Activated naive CD8-positive, alpha-beta T cell treated with anti-CD3 and anti-CD28 coated beads for 36 hours (primary cell): ENCODE measurements around the gene EXD3. TPM values are rescaled to one million over a fixed set of nuclear protein-coding genes. Genes with fewer than 3 reads are reported as not detected.
"Not testable (repeated sequence)": the region's sequence is repeated elsewhere in the genome, so short reads cannot be mapped to it uniquely, and the experiment has no call there.

Experiments
- DNase-seq: peaks from one replicate; pipeline ENCODE4 v3.0.0; 2021
- H3K27ac Mint-ChIP-seq: one replicate; pipeline ENCODE4 v1.8.0; 2022; ENCODE audit warnings: mild to moderate bottlenecking, moderate library complexity, mixed read lengths
- H3K27me3 Mint-ChIP-seq: one replicate; pipeline ENCODE4 v1.8.0; 2022; ENCODE audit warnings: mild to moderate bottlenecking, mixed read lengths
- H3K36me3 Mint-ChIP-seq: one replicate; pipeline ENCODE4 v1.8.0; 2021; ENCODE audit warnings: mild to moderate bottlenecking, mixed read lengths
- H3K4me1 Mint-ChIP-seq: one replicate; pipeline ENCODE4 v1.8.0; 2021; ENCODE audit warnings: mixed read lengths
- H3K4me3 Mint-ChIP-seq: one replicate; pipeline ENCODE4 v1.8.0; 2022; ENCODE audit warnings: mild to moderate bottlenecking, moderate library complexity, mixed read lengths
- H3K9me3 Mint-ChIP-seq: one replicate; pipeline ENCODE4 v1.8.0; 2022; ENCODE audit warnings: mixed read lengths
- total RNA-seq, 2 experiments: library from RNA; stranded (reverse); gene quantifications; one replicate each; pipeline ENCODE4 v1.2.3, GENCODE V29; 2021

The EXD3 gene
- total RNA-seq, 2 experiments from 2014 or later: 3.6 to 4.2 TPM

GRCh38 chr9:137266162-137266527 lies 156.8 kb downstream of the EXD3 start:
- Mint-ChIP-seq H3K4me3 (no peak overlapping the region), H3K9me3 (no peaks in the 10 kb centered on the region), H3K4me1 (peaks cover under 1% of the 10 kb centered on the region), H3K27me3 (no peaks in the 10 kb centered on the region), H3K36me3 (peaks cover 32% of the 10 kb centered on the region), H3K27ac (no peak overlapping the region)
- no peak for DNase-seq

- no peaks in the 10 kb centered on the region for H3K27me3 Mint-ChIP-seq
- H3K9me3 Mint-ChIP-seq: no peaks in the 10 kb centered on the region
- H3K27ac Mint-ChIP-seq: no peak overlapping the region
- no peaks in the 10 kb centered on the region for H3K4me1 Mint-ChIP-seq
- H3K36me3 Mint-ChIP-seq: peaks cover 32% of the 10 kb centered on the region
- no peak for DNase-seq
- H3K4me3 Mint-ChIP-seq: no peak overlapping the region
Observed at GRCh38 chr9:137265496-137266161, 157.3 kb downstream of the EXD3 start.

GRCh38 chr9:137264067-137264466 lies 158.9 kb downstream of the EXD3 start:
- H3K4me1 Mint-ChIP-seq: no peaks in the 10 kb centered on the region

GRCh38 chr9:137263506-137263905 lies 159.5 kb downstream of the EXD3 start:
- Mint-ChIP-seq H3K27me3 (no peaks in the 10 kb centered on the region), H3K4me1 (no peaks in the 10 kb centered on the region), H3K4me3 (no peak overlapping the region), H3K27ac (no peak overlapping the region), H3K9me3 (no peaks in the 10 kb centered on the region), H3K36me3 (peaks cover 27% of the 10 kb centered on the region)
- no peak for DNase-seq

More at GRCh38 chr9:137264067-137264466, 158.9 kb downstream of the EXD3 start:
- H3K27ac Mint-ChIP-seq: no peak overlapping the region
- no peak overlapping the region for H3K4me3 Mint-ChIP-seq
- no peaks in the 10 kb centered on the region for H3K27me3 Mint-ChIP-seq
- no peaks in the 10 kb centered on the region for H3K9me3 Mint-ChIP-seq
- peaks cover 27% of the 10 kb centered on the region for H3K36me3 Mint-ChIP-seq
- DNase-seq: no peak

- no peaks in the 10 kb centered on the region for H3K27me3 Mint-ChIP-seq
- DNase-seq: no peak
- H3K4me1 Mint-ChIP-seq: no peaks in the 10 kb centered on the region
- no peaks in the 10 kb centered on the region for H3K9me3 Mint-ChIP-seq
- H3K27ac Mint-ChIP-seq: no peak overlapping the region
- no peak overlapping the region for H3K4me3 Mint-ChIP-seq
- peaks cover 24% of the 10 kb centered on the region for H3K36me3 Mint-ChIP-seq
Observed at GRCh38 chr9:137262909-137263285, 160.1 kb downstream of the EXD3 start.

GRCh38 chr9:137262173-137262908 lies 160.6 kb downstream of the EXD3 start:
- peaks cover 18% of the 10 kb centered on the region for H3K36me3 Mint-ChIP-seq
- not testable (repeated sequence) for DNase-seq, H3K9me3 Mint-ChIP-seq, H3K27ac Mint-ChIP-seq, H3K27me3 Mint-ChIP-seq, H3K4me1 Mint-ChIP-seq, H3K4me3 Mint-ChIP-seq

Other genes with a start within 250 kb of the EXD3 start
- gene ANAPC2, start 234.6 kb downstream of the EXD3 start, total RNA-seq: 10 to 100 TPM; 42.6 to 48.3 TPM
- 10 to 100 TPM; 78.1 to 80.1 TPM for gene SSNA1, start 234.5 kb downstream of the EXD3 start, total RNA-seq
- gene TPRN, start 222.4 kb downstream of the EXD3 start, total RNA-seq: 1 to 10 TPM; 7.3 to 7.6 TPM
- gene TMEM203, start 217.5 kb downstream of the EXD3 start, total RNA-seq: 10 to 100 TPM; 37.9 TPM
- gene NDOR1, start 217.5 kb downstream of the EXD3 start, total RNA-seq: 10 to 100 TPM; 37.6 to 38.8 TPM
- gene RNF208, start 200.9 kb downstream of the EXD3 start, total RNA-seq: 1 to 10 TPM; 6.0 to 7.1 TPM
- gene CYSRT1, start 198.0 kb downstream of the EXD3 start, total RNA-seq: under 1 TPM; 0.32 to 0.49 TPM
- gene RNF224, start 195.7 kb downstream of the EXD3 start, total RNA-seq: not detected
- gene SLC34A3, start 192.3 kb downstream of the EXD3 start, total RNA-seq: not detected
- gene TUBB4B, start 181.9 kb downstream of the EXD3 start, total RNA-seq: 100 to 1,000 TPM; 271 to 274 TPM
- gene STPG3, start 171.9 kb downstream of the EXD3 start, total RNA-seq: not detected
- gene NELFB, start 167.8 kb downstream of the EXD3 start, total RNA-seq: 10 to 100 TPM; 54.4 to 56.4 TPM
- 1 to 10 TPM; 3.6 to 3.9 TPM for gene TOR4A, start 145.4 kb downstream of the EXD3 start, total RNA-seq
- gene NRARP, start 120.9 kb downstream of the EXD3 start, total RNA-seq: 1 to 10 TPM; 5.0 to 5.3 TPM
- under 1 TPM; 0.66 to 0.76 TPM for gene NOXA1, start 231 bp upstream of the EXD3 start, total RNA-seq
- gene ENTPD8, start 18.2 kb upstream of the EXD3 start, total RNA-seq: not detected
- 10 to 100 TPM; 74.1 to 74.6 TPM for gene NSMF, start 36.2 kb upstream of the EXD3 start, total RNA-seq
- 1 to 10 TPM; 2.5 to 2.9 TPM for gene PNPLA7, start 127.2 kb upstream of the EXD3 start, total RNA-seq
- 10 to 100 TPM; 54.6 to 54.9 TPM for gene MRPL41, start 128.7 kb upstream of the EXD3 start, total RNA-seq
- gene DPH7, start 155.8 kb upstream of the EXD3 start, total RNA-seq: 10 to 100 TPM; 31.7 to 33.7 TPM
- gene ZMYND19, start 167.3 kb upstream of the EXD3 start, total RNA-seq: 10 to 100 TPM; 55.6 to 56.4 TPM
- gene ARRDC1, start 182.5 kb upstream of the EXD3 start, total RNA-seq: 10 to 100 TPM; 28.6 to 29.3 TPM
- 10 to 100 TPM; 65.9 to 66.3 TPM for gene EHMT1, start 195.8 kb upstream of the EXD3 start, total RNA-seq